Liver (tissue), 3 donors: ENCODE results near the gene TSC1.

Experiments used
- JUND ChIP-seq, 2 donors: IDR thresholded peaks; 2 replicates each; pipeline ENCODE4 v1.6.1; 2016; ENCODE audit warnings: antibody characterized with exemption in 2 of 2
- TF ChIP-seq, protein P1 (sequence below): fragments of 150-350 bp; IDR thresholded peaks from 2 replicates; pipeline ENCODE4 v1.5.1; 2017; ENCODE audit warnings: improper control_type of control experiment, low read depth, low read length; ENCODE audit not compliant: missing input control
- TF ChIP-seq, protein P2 (sequence below): IDR thresholded peaks from 2 replicates; pipeline ENCODE4 v1.6.1; 2016; ENCODE audit warnings: antibody characterized with exemption, mild to moderate bottlenecking
- donor health status: healthy.
- donor health status: healthy.

DNA sequence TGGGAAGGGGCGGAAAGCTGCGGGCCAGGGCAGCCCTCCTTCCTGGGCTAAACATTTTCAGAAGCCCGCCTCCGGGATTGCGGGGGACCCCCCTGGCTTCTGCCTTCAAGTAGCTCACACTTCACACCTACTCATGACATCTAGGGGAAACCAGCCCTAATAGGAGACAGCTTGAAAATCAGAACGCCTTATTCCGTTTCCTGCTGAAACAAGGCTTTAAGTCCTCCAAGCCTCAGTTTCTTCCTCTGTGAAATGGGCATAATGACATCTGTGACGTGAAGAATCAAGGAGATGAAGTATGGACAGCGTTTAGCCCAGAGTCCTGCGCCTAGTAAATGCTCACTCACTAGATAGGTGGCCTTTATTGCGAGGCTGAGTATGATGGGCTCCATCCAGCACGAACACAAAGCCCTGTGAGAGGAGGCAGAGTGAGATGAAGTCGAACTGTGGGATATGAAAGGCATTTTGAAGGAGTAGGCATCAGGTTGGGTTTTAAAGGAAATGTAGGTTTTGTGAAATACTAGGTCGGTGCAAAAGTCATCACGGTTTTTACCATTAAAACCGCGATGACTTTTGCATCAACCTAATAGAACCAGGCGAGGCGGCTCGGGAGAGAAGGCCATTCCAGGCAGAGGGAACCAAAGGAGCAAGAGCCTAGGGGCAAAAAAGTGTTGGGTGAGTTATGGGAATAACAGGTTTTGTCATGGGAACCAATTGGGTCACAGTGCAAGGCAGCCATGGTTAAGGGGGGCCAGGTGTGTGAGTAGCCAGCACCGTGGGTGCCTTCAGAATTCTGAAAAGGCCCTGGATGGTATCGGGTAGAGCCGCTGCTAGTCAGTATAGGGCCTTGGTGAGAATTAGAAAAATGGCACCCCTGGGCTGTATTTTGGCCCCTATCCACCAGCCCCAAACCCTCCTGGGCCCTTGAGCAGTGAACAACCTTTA is 1.0 kb upstream of the TSC1 start:
- TF ChIP-seq, protein P1, sequence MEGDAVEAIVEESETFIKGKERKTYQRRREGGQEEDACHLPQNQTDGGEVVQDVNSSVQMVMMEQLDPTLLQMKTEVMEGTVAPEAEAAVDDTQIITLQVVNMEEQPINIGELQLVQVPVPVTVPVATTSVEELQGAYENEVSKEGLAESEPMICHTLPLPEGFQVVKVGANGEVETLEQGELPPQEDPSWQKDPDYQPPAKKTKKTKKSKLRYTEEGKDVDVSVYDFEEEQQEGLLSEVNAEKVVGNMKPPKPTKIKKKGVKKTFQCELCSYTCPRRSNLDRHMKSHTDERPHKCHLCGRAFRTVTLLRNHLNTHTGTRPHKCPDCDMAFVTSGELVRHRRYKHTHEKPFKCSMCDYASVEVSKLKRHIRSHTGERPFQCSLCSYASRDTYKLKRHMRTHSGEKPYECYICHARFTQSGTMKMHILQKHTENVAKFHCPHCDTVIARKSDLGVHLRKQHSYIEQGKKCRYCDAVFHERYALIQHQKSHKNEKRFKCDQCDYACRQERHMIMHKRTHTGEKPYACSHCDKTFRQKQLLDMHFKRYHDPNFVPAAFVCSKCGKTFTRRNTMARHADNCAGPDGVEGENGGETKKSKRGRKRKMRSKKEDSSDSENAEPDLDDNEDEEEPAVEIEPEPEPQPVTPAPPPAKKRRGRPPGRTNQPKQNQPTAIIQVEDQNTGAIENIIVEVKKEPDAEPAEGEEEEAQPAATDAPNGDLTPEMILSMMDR, result no peak
- TF ChIP-seq, protein P2, sequence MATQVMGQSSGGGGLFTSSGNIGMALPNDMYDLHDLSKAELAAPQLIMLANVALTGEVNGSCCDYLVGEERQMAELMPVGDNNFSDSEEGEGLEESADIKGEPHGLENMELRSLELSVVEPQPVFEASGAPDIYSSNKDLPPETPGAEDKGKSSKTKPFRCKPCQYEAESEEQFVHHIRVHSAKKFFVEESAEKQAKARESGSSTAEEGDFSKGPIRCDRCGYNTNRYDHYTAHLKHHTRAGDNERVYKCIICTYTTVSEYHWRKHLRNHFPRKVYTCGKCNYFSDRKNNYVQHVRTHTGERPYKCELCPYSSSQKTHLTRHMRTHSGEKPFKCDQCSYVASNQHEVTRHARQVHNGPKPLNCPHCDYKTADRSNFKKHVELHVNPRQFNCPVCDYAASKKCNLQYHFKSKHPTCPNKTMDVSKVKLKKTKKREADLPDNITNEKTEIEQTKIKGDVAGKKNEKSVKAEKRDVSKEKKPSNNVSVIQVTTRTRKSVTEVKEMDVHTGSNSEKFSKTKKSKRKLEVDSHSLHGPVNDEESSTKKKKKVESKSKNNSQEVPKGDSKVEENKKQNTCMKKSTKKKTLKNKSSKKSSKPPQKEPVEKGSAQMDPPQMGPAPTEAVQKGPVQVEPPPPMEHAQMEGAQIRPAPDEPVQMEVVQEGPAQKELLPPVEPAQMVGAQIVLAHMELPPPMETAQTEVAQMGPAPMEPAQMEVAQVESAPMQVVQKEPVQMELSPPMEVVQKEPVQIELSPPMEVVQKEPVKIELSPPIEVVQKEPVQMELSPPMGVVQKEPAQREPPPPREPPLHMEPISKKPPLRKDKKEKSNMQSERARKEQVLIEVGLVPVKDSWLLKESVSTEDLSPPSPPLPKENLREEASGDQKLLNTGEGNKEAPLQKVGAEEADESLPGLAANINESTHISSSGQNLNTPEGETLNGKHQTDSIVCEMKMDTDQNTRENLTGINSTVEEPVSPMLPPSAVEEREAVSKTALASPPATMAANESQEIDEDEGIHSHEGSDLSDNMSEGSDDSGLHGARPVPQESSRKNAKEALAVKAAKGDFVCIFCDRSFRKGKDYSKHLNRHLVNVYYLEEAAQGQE, result no peak
- TF ChIP-seq JUND (IDR thresholded peaks at IDR 0.05), result no peak
